Keratinocyte (primary cell): ENCODE results near the gene PAQR8. TPM values are rescaled to one million over a fixed set of nuclear protein-coding genes. Genes with fewer than 3 reads are reported as not detected.

Experiments
- DNase-seq: peaks from one replicate; pipeline ENCODE4 v3.0.0-alpha.2; 2011; ENCODE audit warnings: low read depth, missing footprints, low spot score
- FAIRE-seq: peaks from 2 replicates; lab custom pipeline; 2011; peaks lifted over from hg19 to GRCh38; lab: Jason Lieb, UNC
- H2AFZ ChIP-seq: 2 replicates; pipeline ENCODE4 v1.6.0; 2012; ENCODE audit warnings: low read length, control low read depth, inconsistent platforms; ENCODE audit not compliant: control insufficient read depth
- H3K27ac ChIP-seq: 2 replicates; pipeline ENCODE4 v1.5.1; 2011; ENCODE audit warnings: low read length; ENCODE audit not compliant: control insufficient read depth, insufficient read depth
- H3K27me3 ChIP-seq: 3 replicates; pipeline ENCODE4 v1.6.0; 2011; ENCODE audit warnings: low read length; ENCODE audit not compliant: control insufficient read depth, insufficient read depth; ENCODE audit errors: extremely low read depth
- H3K36me3 ChIP-seq, 2 experiments: 2 replicates in 1 of 2; 3 replicates in 1 of 2; pipeline ENCODE4 v1.5.1; 2011; ENCODE audit warnings: low read length in 2 of 2, mild to moderate bottlenecking in 1 of 2; ENCODE audit not compliant: control insufficient read depth in 2 of 2, insufficient read depth in 2 of 2; ENCODE audit errors: extremely low read depth in 1 of 2
- H3K4me1 ChIP-seq: 3 replicates; pipeline ENCODE4 v1.5.1; 2011; ENCODE audit warnings: low read length; ENCODE audit not compliant: control insufficient read depth, insufficient read depth; ENCODE audit errors: extremely low read depth
- H3K4me2 ChIP-seq: 3 replicates; pipeline ENCODE4 v1.6.0; 2011; ENCODE audit warnings: low read depth, low read length; ENCODE audit not compliant: control insufficient read depth, insufficient read depth; ENCODE audit errors: extremely low read depth
- H3K4me3 ChIP-seq, 3 experiments: fragments of 200-600 bp in 1 of 3; sonication (generic) in 1 of 3; 2 replicates in 2 of 3; 3 replicates in 1 of 3; pipeline ENCODE4 v1.5.1; 2011 to 2016; ENCODE audit warnings: low read length in 3 of 3, mild to moderate bottlenecking in 3 of 3, control low read depth in 2 of 3, inconsistent platforms in 1 of 3, low read depth in 1 of 3, mixed read lengths in 1 of 3, mixed run types in 1 of 3, moderate library complexity in 1 of 3; ENCODE audit not compliant: control insufficient read depth in 2 of 3, insufficient read depth in 2 of 3; ENCODE audit errors: extremely low read depth in 1 of 3
- H3K79me2 ChIP-seq: 2 replicates; pipeline ENCODE4 v1.6.0; 2012; ENCODE audit warnings: low read length; ENCODE audit not compliant: control insufficient read depth, insufficient read depth
- H3K9ac ChIP-seq: 3 replicates; pipeline ENCODE4 v1.6.0; 2011; ENCODE audit warnings: low read length; ENCODE audit not compliant: control insufficient read depth, insufficient read depth; ENCODE audit errors: extremely low read depth
- H3K9me1 ChIP-seq: 3 replicates; pipeline ENCODE4 v1.6.0; 2011; ENCODE audit warnings: low read length; ENCODE audit not compliant: control insufficient read depth, insufficient read depth; ENCODE audit errors: extremely low read depth
- H3K9me3 ChIP-seq: 2 replicates; pipeline ENCODE4 v1.5.1; 2012; ENCODE audit warnings: low read depth, low read length; ENCODE audit not compliant: control insufficient read depth
- H4K20me1 ChIP-seq: 3 replicates; pipeline ENCODE4 v1.6.0; 2011; ENCODE audit warnings: low read length; ENCODE audit not compliant: control insufficient read depth, insufficient read depth; ENCODE audit errors: extremely low read depth
- EZH2 ChIP-seq: IDR thresholded peaks from one replicate; pipeline ENCODE4 v1.6.1; 2012; ENCODE audit warnings: inconsistent platforms, mild to moderate bottlenecking, low read length, moderate library complexity
- dilution Hi-C: fragments of 300-500 bp; cut with MboI; formaldehyde crosslinking; loops from one replicate; pipeline ENCODE4 v1.7.0; 2020; ENCODE audit warnings: low sequenced_read_pairs; ENCODE audit not compliant: extremely low pct_ligation_motif_present
- polyA plus RNA-seq, 5 experiments: library from polyadenylated mRNA; depleted of rRNA in 3 of 5; stranded (reverse) in 3 of 5; stranded (forward) in 1 of 5; unstranded in 1 of 5; fragments of >200 nt; gene quantifications; 1 replicate in 1 of 5; 2 replicates in 3 of 5; 3 replicates in 1 of 5; pipeline versions ENCODE4 v1.2.1 to v1.2.3, GENCODE V29; 2011 to 2012; ENCODE audit warnings: missing spikeins in 2 of 5, low read depth in 1 of 5, low replicate concordance in 1 of 5
- TF ChIP-seq, protein P1 (sequence below), 3 experiments: IDR thresholded peaks in 1 of 3; conservative IDR thresholded peaks in 1 of 3; optimal IDR thresholded peaks in 1 of 3; 2 replicates in 2 of 3; 3 replicates in 1 of 3; pipeline versions ENCODE3 to v1.5.1; 2011; ENCODE audit warnings: low read length in 3 of 3, mild to moderate bottlenecking in 3 of 3, moderate library complexity in 2 of 3, control low read depth in 1 of 3, inconsistent platforms in 1 of 3; ENCODE audit not compliant: insufficient read depth in 2 of 3; ENCODE audit errors: extremely low read depth in 1 of 3

The PAQR8 gene
- polyA plus RNA-seq, 1 donor (not counting 4 experiments of a cell fraction or from before 2014, with no cell fraction given), result 1.6 TPM

DNA sequence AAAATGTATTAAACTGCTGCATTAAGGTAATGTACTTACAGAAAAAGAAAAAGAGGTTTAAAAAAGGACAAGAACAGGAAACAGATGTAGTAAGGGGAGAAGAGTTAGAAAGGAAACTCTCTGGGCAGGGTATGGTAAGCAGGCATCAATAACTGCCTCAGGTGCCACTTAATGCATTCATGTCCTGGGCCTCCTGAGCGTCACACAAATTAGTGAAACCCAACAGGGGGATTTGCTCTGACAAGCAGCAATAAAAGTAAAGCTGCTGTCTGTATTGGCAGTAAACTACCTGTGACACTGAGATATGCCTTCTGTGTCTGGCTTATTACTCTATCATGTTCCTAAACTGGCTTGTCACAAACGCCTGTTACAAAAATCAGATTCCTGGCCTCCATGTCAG, 56.7 kb downstream of the PAQR8 start:
- H2AFZ ChIP-seq, result no peak overlapping the region
- FAIRE-seq (no peak), DNase-seq (no peak)
- H3K27ac ChIP-seq, result no peak overlapping the region
- H3K4me2 ChIP-seq, result no peak overlapping the region
- H3K79me2 ChIP-seq, result peaks cover 1% of the 10 kb centered on the region
- H3K4me1 ChIP-seq, result peaks cover 32% of the 10 kb centered on the region
- no peaks in the 10 kb centered on the region for H3K27me3 ChIP-seq
- dilution Hi-C loops, result loop anchor here (25.0 kb wide), 1 partner anchor 244 kb away; the partner anchor contains the start of gene TMEM14A
- H3K9ac ChIP-seq, result no peak overlapping the region
- H3K4me3 ChIP-seq, result no peak overlapping the region
- H3K9me3 ChIP-seq, result no peaks in the 10 kb centered on the region
- H3K9me1 ChIP-seq, result no peaks in the 10 kb centered on the region
- no peaks in the 10 kb centered on the region for H4K20me1 ChIP-seq
- no peaks in the 10 kb centered on the region for H3K36me3 ChIP-seq
- TF ChIP-seq EZH2, result no peak
- TF ChIP-seq, protein P1, sequence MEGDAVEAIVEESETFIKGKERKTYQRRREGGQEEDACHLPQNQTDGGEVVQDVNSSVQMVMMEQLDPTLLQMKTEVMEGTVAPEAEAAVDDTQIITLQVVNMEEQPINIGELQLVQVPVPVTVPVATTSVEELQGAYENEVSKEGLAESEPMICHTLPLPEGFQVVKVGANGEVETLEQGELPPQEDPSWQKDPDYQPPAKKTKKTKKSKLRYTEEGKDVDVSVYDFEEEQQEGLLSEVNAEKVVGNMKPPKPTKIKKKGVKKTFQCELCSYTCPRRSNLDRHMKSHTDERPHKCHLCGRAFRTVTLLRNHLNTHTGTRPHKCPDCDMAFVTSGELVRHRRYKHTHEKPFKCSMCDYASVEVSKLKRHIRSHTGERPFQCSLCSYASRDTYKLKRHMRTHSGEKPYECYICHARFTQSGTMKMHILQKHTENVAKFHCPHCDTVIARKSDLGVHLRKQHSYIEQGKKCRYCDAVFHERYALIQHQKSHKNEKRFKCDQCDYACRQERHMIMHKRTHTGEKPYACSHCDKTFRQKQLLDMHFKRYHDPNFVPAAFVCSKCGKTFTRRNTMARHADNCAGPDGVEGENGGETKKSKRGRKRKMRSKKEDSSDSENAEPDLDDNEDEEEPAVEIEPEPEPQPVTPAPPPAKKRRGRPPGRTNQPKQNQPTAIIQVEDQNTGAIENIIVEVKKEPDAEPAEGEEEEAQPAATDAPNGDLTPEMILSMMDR (optimal IDR thresholded peaks at IDR 0.05 in 1 of 3, IDR thresholded peaks at IDR 0.05 in 1 of 3, conservative IDR thresholded peaks at IDR 0.05 in 1 of 3; ENCODE audit: extremely low read depth in 1 of 3, insufficient read depth in 2 of 3, low read length in 3 of 3), result no peak

DNA sequence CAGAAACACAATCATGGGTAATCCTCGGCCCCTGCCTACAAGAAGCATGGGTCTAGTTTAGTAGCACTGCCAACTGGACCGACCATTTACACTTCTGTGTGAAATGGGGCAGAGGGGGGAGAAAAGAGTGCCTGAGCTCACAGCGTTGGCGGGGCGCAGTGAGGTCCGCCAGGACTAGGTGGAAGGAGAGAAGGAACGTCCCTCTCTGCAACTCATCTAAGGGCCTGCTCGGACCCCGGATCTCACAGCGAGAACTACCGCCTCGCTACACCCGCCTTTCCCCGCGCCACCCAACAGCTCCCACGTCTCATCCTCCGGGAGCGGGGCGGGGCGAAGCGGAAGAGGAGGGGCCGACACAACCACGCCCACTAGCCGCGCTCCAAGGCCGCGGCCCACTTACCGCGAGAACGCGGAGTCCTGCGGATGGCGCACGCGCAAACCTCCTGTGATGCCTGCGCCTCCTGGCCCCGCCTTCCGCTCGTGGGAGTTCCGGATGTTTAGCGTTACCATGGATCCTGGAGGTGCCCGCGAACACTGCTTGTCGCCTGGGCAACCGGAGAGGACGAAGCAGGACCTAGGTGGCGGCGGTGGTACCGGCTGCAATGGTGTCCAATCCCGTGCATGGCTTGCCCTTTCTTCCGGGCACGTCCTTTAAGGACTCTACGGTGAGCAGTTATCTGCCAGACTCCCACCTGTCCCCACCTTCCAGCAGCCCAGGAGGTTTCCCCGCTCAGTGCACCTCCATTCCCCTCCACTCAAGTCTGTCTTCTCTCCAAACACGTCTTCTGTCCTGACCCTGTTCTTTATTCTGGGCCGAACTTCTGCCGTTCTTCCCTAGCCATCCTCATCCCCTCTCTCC, 58.1 kb downstream of the PAQR8 start, which contains the start of gene EFHC1:
EFHC1 (plus strand) TSS at position 534 of the 859 bp plus-strand sequence; CDS start at position 603, 69 bp downstream.
- H3K9ac ChIP-seq, result peak within 1 kb of the TSS; percentile 84
- DNase-seq (peak; percentile 77), FAIRE-seq (peak; percentile 44)
- no peaks in the 10 kb centered on the region for H3K27me3 ChIP-seq
- H3K27ac ChIP-seq, result peak within 1 kb of the TSS; percentile 85
- no peaks in the 10 kb centered on the region for H4K20me1 ChIP-seq
- H3K4me3 ChIP-seq, result peak within 1 kb of the TSS; percentile 71 to 88 (median 79)
- H3K36me3 ChIP-seq, result no peaks in the 10 kb centered on the region
- H2AFZ ChIP-seq, result peak within 1 kb of the TSS; percentile 95
- H3K4me2 ChIP-seq, result peak within 1 kb of the TSS; percentile 99
- H3K9me1 ChIP-seq, result no peaks in the 10 kb centered on the region
- TF ChIP-seq EZH2, result no peak
- H3K79me2 ChIP-seq, result peaks cover 1% of the 10 kb centered on the region
- H3K9me3 ChIP-seq, result no peaks in the 10 kb centered on the region
- H3K4me1 ChIP-seq, result peaks cover 45% of the 10 kb centered on the region
- dilution Hi-C loops, result loop anchor here (25.0 kb wide), 1 partner anchor 242 kb away; the partner anchor contains the start of gene TMEM14A
